ENCODE data around the gene CSRP1.
"Not testable (repeated sequence)": the region's sequence is repeated elsewhere in the genome, so short reads cannot be mapped to it uniquely, and the experiment has no call there.

Gene CSRP1

DNA sequence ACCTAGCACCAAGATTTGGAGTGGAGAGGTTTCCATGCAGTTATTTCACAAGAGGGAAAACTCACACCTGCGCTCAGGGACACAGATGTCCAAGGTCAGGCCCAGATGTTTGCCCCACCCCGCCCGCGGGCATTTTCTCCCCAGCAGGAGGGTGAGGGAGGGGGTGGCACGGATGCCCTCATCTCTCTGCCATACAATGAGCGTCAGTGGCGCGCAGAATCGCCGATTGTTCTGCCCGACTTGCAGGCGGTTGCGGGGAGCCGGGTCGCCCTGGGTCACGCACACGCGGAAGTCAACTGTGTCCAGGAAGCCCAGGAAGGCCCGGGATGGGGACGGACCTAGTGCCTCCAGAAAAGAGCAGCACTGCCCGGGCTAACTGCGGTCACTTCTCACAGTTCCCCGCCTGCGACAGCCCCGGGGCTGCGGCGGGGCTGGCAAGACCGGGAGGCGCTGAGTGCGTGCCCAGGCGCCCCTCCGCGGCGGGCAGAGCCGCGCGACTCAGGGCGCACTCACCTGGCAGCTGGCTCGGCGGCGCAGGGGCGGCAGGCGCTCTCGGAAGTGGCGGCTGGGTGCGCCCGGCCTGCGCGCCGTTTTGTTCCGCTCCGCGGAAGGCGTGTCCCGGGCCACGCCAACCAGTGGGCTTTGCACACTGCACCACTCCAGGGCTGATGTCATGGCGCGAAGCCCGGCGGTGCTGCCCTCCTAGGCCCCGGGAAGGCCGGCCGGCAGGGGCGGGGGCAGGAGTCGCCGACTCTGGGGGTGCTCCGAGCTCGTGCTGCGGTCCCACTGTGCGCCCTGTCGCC is at the start of gene CSRP1:
CSRP1 (minus strand) TSS at position 567 of the 803 bp plus-strand sequence. CDS start 10,820 bp downstream, outside the sequence.
- no peak within 1 kb of the TSS for H2AFZ ChIP-seq (ENCODE audit: low read depth, low read length)
- H3K4me3 ChIP-seq (ENCODE audit: low read length) = peak within 1 kb of the TSS; percentile 29
- H3K4me1 ChIP-seq (ENCODE audit: insufficient read depth, low read length) = peaks cover 31% of the 10 kb centered on the region
- H3K9me3 ChIP-seq (ENCODE audit: low read length) = no peaks in the 10 kb centered on the region
- no peaks in the 10 kb centered on the region for H3K27me3 ChIP-seq (ENCODE audit: insufficient read depth, low read length)
- no peaks in the 10 kb centered on the region for H3K36me3 ChIP-seq (ENCODE audit: insufficient read depth, low read length)

DNA sequence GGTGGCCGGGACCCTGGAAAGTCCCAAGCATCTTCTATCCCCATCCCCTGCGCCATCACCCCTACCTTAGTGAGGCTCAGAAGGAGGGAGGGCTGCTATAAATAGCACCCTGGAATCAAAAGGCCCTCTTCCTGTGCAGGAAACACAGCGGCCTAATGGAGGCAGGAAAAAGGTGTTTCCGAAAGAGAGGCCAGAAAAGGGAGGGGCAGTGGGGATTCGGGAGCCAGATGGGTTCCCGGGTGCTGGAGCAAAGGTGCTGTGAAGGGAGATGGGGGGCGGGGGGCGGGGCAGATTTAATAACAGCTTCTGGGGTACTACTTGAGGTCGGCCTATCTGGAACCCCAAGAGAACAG is 48.6 kb upstream of the CSRP1 start:
- no peaks in the 10 kb centered on the region for H3K36me3 ChIP-seq (ENCODE audit: insufficient read depth, low read length)
- H3K9me3 ChIP-seq (ENCODE audit: low read length) = no peaks in the 10 kb centered on the region
- H3K4me3 ChIP-seq (ENCODE audit: low read length) = no peak overlapping the region
- H3K4me1 ChIP-seq (ENCODE audit: insufficient read depth, low read length) = no peaks in the 10 kb centered on the region
- no peak overlapping the region for H2AFZ ChIP-seq (ENCODE audit: low read depth, low read length)
- no peaks in the 10 kb centered on the region for H3K27me3 ChIP-seq (ENCODE audit: insufficient read depth, low read length)

DNA sequence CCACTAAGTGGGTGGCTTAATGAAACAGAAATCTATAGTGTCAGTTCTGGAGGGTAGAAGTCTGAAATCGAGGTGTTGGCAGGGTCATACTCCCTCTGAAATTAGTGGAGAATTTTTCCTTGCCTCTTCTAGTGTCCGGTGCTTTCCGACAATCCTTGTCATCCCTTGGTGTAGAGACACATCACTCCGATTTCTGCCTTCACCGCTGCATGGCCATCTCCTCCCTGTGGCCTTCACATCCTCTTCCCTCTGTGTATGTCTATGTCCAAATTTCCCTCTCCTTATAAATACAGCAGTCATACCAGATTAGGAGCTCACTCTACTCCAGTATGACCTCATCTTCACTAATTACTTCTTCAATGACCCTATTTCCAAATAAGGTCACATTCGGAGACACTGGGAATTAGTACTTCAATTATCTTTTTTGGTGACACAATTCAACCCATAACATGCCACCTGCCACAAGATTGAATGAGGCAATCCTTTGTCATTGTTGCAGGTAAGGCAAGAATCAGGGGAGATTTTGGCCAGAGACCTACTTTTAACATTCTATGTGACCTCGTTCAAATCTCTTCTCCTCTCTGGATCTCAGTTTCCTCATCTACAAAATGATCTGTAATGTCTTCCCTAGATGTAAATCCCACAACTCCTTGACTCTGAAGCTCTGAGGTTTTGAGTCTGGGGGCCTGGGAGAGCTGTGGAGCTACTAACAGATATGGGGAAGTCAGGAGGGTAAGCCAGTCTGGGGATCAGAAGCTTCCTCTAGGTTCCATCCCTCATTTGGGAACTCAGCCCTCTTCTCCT is 48.1 kb upstream of the CSRP1 start:
- Histone ChIP-seq H3K4me3 (ENCODE audit: low read length) (no peak overlapping the region), H3K4me1 (ENCODE audit: insufficient read depth, low read length) (no peaks in the 10 kb centered on the region), H3K36me3 (ENCODE audit: insufficient read depth, low read length) (no peaks in the 10 kb centered on the region), H2AFZ (ENCODE audit: low read depth, low read length) (no peak overlapping the region), H3K27me3 (ENCODE audit: insufficient read depth, low read length) (no peaks in the 10 kb centered on the region), H3K9me3 (ENCODE audit: low read length) (no peaks in the 10 kb centered on the region)

DNA sequence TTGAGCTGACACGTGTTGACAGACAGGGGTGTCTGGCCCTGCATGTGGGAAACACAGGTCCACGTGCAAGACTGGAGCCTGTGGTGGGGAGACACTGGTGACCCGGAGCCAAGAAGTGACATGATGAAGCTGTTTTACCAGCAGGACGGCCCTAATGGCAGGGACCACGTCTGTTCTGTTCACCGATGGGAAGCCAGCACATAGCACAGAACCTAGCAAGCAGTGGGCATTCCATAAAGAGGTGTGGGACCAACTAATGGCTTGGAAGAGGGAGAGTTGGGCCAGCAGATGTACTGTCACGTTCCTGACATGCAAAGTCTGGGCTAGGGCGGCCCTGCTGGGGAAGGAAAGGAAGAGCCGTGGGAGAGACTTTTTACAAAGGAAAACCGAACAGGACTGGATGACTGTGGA is 47.3 kb upstream of the CSRP1 start:
- Histone ChIP-seq H2AFZ (ENCODE audit: low read depth, low read length) (no peak overlapping the region), H3K27me3 (ENCODE audit: insufficient read depth, low read length) (no peaks in the 10 kb centered on the region), H3K36me3 (ENCODE audit: insufficient read depth, low read length) (no peaks in the 10 kb centered on the region), H3K4me3 (ENCODE audit: low read length) (no peak overlapping the region), H3K4me1 (ENCODE audit: insufficient read depth, low read length) (no peaks in the 10 kb centered on the region), H3K9me3 (ENCODE audit: low read length) (no peaks in the 10 kb centered on the region)

DNA sequence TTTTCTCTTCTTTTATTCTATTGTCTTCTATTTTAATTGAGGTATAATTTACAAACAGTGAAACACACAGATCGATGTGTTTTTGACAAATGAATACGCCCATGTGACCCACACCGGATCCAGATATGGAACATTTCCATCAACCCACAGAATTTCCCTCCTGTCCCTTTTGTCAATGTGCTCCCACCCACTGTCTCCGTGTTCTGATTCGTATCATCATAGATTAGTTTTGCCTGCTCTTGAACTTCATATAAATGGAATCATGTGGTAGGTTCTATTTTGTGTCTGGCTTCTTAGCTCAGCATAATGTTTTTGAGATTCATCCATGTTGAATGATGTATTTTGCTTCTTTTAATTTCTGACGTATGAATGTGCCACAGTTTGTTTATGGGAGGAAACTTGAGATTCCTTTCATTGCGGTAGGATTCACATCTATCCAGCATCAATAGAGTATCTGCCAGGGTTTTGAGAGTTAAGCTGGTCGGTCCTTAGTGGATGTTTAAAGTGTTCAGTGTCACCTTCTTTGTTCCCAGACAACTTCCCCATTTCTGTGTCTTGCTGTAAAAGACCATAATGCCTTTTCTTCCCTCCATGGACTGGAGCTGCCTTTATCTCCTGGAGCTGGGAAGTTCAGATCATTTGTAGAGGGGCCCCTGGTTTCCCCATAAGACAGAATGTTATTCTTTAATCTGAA is 46.7 kb upstream of the CSRP1 start:
- no peaks in the 10 kb centered on the region for H3K9me3 ChIP-seq (ENCODE audit: low read length)
- H3K4me1 ChIP-seq (ENCODE audit: insufficient read depth, low read length) = no peaks in the 10 kb centered on the region
- H3K36me3 ChIP-seq (ENCODE audit: insufficient read depth, low read length) = no peaks in the 10 kb centered on the region
- no peak overlapping the region for H2AFZ ChIP-seq (ENCODE audit: low read depth, low read length)
- no peak overlapping the region for H3K4me3 ChIP-seq (ENCODE audit: low read length)
- no peaks in the 10 kb centered on the region for H3K27me3 ChIP-seq (ENCODE audit: insufficient read depth, low read length)

DNA sequence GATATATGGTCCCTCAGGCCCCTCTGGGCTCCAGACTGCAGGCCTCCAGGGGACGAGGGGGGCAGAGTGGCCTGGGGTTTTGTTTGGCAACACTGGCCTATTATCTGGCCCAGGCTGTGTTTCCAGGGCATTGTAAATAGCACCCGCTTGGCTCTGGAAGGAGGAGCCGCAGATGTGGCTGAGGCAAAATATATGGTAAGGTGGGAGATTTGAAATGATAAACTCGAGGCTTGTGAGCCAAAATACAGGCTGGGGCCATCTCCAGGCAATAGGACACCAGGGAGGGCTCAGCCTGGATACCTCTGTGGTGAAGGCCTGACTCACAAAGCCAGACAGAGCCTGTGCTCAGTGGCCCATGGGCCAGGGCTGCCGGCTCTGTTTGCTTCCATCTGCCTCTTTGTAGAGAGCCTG is 46.0 kb upstream of the CSRP1 start:
- Histone ChIP-seq H3K9me3 (ENCODE audit: low read length) (no peaks in the 10 kb centered on the region), H3K4me1 (ENCODE audit: insufficient read depth, low read length) (no peaks in the 10 kb centered on the region), H3K27me3 (ENCODE audit: insufficient read depth, low read length) (no peaks in the 10 kb centered on the region), H2AFZ (ENCODE audit: low read depth, low read length) (no peak overlapping the region), H3K36me3 (ENCODE audit: insufficient read depth, low read length) (no peaks in the 10 kb centered on the region), H3K4me3 (ENCODE audit: low read length) (no peak overlapping the region)

DNA sequence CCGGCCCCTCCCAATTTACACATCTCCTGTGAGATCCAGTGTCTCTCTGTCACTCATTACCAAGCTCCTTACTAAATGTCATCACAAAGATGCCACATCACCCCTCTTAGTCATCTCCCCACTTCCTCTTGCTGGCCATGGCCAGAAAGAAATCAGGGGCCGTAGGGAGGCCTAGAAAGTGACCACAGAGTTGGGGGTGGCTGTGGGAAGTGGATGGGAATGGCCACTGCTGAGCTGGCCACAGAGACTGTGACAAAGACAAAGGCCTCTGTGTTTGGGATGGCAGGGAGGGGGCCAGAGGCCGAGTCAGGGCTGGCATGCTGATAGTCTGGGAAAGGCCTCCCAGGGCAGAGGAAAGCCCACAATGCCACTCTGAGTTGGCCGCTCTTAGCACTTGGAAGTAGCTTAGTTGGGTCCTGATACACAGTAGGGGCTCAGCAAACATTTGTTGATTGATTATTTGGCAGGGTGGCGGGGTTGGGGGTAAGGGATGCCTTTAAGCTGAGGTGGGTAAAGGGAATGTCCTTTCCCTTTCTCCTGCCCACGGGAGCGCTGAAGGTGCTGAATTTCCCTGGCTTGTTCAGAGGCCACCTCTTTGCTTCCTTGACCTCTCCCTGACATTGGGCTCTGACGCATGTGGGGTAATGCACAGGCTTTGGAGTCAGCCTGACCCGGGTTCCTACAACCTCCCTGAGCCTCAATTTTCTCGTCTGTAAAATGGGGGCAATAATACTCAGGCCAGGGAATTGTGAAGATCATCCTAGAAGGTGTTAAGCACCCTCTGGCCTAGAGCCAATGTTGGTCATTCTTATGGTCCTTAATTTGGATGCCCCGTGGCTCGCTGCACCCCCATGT is 45.2 kb upstream of the CSRP1 start:
- Histone ChIP-seq H2AFZ (ENCODE audit: low read depth, low read length) (no peak overlapping the region), H3K9me3 (ENCODE audit: low read length) (no peaks in the 10 kb centered on the region), H3K4me3 (ENCODE audit: low read length) (no peak overlapping the region), H3K27me3 (ENCODE audit: insufficient read depth, low read length) (no peaks in the 10 kb centered on the region), H3K36me3 (ENCODE audit: insufficient read depth, low read length) (no peaks in the 10 kb centered on the region), H3K4me1 (ENCODE audit: insufficient read depth, low read length) (no peaks in the 10 kb centered on the region)

DNA sequence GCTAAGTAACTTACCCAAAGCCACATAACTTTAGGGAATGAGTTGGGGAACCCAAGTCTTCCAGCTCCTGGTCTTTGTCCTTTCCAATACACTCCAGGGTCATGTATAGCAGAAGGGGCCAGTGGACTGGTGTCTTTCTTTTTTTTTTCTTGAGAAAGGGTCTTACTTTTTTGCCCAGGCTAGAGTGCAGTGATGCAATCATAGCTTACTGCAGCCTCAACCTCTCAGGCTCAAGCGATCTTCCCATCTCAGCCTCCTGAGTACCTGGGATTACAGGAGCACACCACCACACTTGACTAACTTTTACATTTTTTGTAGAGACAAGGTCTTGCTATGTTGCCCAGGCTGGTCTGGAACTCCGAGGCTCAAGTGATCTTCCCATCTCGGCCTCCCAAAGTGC is 44.2 kb upstream of the CSRP1 start:
- Histone ChIP-seq H3K4me3 (ENCODE audit: low read length) (no peak overlapping the region), H3K9me3 (ENCODE audit: low read length) (no peaks in the 10 kb centered on the region), H2AFZ (ENCODE audit: low read depth, low read length) (no peak overlapping the region), H3K27me3 (ENCODE audit: insufficient read depth, low read length) (no peaks in the 10 kb centered on the region), H3K36me3 (ENCODE audit: insufficient read depth, low read length) (no peaks in the 10 kb centered on the region), H3K4me1 (ENCODE audit: insufficient read depth, low read length) (no peaks in the 10 kb centered on the region)

DNA sequence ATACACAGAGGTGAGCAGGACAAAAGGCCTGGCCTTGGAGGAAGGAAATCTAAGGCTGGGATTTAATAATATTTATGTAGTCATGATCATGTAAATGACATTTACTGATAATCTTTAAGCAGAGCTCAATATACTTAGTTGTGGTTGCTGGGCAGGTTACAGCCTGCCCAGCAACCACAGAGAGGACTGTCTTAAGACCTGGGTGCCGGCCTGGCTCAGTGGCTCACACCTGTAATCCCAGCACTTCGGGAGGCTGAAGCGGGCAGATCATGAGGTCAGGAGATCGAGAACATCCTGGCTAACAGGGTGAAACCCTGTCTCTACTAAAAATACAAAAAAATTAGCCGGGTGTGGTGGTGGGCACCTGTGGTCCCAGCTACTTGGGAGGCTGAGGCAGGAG is 42.6 kb upstream of the CSRP1 start:
- not testable (repeated sequence) for H3K9me3 ChIP-seq (ENCODE audit: low read length); H3K27me3 ChIP-seq (ENCODE audit: insufficient read depth, low read length); H3K4me3 ChIP-seq (ENCODE audit: low read length); H3K36me3 ChIP-seq (ENCODE audit: insufficient read depth, low read length); H3K4me1 ChIP-seq (ENCODE audit: insufficient read depth, low read length); H2AFZ ChIP-seq (ENCODE audit: low read depth, low read length)

DNA sequence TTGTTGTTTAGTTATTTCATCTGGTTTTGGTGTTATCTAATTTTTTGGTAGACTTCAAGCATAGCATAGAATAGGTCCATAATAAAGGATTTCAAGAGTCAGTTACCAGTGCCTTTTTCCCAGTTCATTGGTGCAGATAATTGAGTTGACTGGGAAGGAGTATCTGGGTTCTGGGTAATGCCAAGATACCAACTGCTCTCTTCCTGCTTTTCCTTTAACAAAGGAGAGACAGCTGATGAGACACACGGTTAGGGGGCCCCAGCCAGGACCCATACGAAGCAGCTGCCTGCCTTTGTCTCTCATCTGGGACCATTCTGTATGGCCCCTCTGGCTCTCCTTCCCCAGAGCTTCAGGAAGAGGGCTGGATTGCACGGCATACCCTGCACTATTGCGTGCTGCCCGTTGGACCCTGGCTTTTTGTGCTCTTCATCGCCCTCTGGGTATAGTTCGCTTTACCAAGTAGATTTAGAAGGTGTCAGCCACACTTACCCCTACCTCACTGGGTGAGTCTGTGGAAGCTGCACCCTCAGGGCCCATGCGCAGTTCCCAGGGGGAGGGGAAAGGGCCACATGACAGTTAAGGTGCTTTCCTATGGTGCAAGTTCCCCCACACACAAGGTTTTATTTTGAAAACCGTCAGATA is 39.0 kb upstream of the CSRP1 start:
- Histone ChIP-seq H2AFZ (ENCODE audit: low read depth, low read length) (no peak overlapping the region), H3K36me3 (ENCODE audit: insufficient read depth, low read length) (no peaks in the 10 kb centered on the region), H3K27me3 (ENCODE audit: insufficient read depth, low read length) (peaks cover 7% of the 10 kb centered on the region), H3K9me3 (ENCODE audit: low read length) (no peaks in the 10 kb centered on the region), H3K4me3 (ENCODE audit: low read length) (no peak overlapping the region), H3K4me1 (ENCODE audit: insufficient read depth, low read length) (no peaks in the 10 kb centered on the region)

DNA sequence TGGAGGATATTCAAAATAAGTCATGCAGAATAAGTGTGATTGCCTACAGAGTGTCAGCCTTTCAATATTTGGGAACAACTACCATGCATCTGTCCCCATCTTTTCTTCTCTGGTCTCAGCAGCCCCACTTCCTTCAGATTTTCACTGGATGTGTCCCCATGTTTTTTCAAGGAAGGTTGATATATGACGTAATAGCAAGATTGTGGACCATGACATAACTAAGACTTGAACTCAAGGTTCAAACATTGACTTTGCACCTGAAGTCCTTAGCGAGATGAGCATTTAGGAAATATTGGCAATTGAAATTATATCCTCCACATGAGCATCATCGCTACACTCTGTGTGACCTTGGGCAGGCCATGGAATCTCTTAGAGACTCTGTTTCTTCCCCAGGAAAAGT is 37.8 kb upstream of the CSRP1 start:
- Histone ChIP-seq H2AFZ (ENCODE audit: low read depth, low read length) (no peak overlapping the region), H3K36me3 (ENCODE audit: insufficient read depth, low read length) (no peaks in the 10 kb centered on the region), H3K4me1 (ENCODE audit: insufficient read depth, low read length) (peaks cover 11% of the 10 kb centered on the region), H3K27me3 (ENCODE audit: insufficient read depth, low read length) (peaks cover 19% of the 10 kb centered on the region), H3K9me3 (ENCODE audit: low read length) (no peaks in the 10 kb centered on the region), H3K4me3 (ENCODE audit: low read length) (no peak overlapping the region)

DNA sequence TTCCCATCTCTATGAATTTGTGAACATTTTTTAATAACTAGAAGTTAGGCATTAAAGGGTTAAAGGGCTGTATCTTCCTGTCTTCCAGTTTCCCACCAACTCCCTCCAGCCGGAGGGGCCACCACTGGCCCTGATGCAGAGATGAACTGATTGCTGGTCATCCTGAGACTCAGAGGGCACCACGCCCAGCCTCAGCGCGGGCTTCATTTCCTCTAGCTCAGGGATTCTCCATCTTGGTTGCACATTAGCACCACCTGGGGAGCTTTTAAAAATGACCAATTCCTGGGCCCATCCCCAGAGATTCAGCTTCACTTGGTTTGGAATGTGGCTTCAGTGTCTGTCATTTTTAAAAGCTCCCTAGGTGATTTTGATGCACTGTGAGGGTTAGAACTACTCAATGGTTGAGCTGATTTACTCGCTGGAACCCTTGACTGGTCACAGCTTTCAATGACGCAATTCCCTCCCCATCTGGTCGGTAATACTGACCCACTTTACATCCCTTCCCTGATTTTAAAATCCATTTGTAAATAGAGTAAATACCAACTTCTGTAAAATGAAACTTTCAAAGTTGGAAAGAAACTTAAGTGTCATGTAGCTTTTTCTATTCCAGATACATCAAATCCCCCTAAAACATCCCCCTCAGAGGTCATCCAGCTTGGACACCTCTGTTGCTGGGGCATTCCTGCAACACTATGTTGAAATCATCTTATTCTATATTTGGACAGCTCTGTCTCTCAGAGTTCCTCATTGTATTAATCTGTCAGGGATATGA is 37.1 kb upstream of the CSRP1 start:
- no peaks in the 10 kb centered on the region for H3K36me3 ChIP-seq (ENCODE audit: insufficient read depth, low read length)
- H3K4me3 ChIP-seq (ENCODE audit: low read length) = no peak overlapping the region
- no peaks in the 10 kb centered on the region for H3K9me3 ChIP-seq (ENCODE audit: low read length)
- peaks cover 22% of the 10 kb centered on the region for H3K27me3 ChIP-seq (ENCODE audit: insufficient read depth, low read length)
- no peak overlapping the region for H2AFZ ChIP-seq (ENCODE audit: low read depth, low read length)
- H3K4me1 ChIP-seq (ENCODE audit: insufficient read depth, low read length) = peaks cover 16% of the 10 kb centered on the region

All from neuron (in vitro differentiated cells).